ENCODE measurements around the gene JAK1.

DNA sequence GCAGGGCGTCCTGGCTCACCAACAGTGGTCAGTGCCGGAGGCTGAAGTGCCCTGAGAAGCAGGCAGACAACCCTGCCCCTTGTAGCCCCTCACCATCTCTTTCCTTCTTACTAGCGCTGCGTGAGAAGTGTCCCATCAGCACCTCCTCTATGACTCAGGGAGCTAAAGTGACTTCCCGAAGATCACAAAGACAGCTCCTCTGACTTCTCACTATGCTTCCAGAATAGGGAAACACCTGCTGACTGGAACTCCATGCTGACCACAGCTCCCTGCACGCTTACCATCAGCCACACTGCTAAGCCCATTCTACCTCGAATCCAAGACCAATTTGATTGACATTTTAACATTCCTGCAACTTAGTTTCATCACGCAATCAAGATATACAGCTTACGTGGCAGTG is 92.8 kb downstream of the JAK1 start:
- TF ChIP-seq POLR2A (IDR thresholded peaks at IDR 0.05) = no peak
- TF ChIP-seq, protein P1, sequence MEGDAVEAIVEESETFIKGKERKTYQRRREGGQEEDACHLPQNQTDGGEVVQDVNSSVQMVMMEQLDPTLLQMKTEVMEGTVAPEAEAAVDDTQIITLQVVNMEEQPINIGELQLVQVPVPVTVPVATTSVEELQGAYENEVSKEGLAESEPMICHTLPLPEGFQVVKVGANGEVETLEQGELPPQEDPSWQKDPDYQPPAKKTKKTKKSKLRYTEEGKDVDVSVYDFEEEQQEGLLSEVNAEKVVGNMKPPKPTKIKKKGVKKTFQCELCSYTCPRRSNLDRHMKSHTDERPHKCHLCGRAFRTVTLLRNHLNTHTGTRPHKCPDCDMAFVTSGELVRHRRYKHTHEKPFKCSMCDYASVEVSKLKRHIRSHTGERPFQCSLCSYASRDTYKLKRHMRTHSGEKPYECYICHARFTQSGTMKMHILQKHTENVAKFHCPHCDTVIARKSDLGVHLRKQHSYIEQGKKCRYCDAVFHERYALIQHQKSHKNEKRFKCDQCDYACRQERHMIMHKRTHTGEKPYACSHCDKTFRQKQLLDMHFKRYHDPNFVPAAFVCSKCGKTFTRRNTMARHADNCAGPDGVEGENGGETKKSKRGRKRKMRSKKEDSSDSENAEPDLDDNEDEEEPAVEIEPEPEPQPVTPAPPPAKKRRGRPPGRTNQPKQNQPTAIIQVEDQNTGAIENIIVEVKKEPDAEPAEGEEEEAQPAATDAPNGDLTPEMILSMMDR (IDR thresholded peaks at IDR 0.05 in 4 of 5, conservative IDR thresholded peaks at IDR 0.05 in 1 of 5) = no peak

Data from gastrocnemius medialis (tissue), 4 donors.